B cell (primary cell): ENCODE data around the gene ABCB6. TPM values are rescaled to one million over a fixed set of nuclear protein-coding genes. Genes with fewer than 3 reads are reported as not detected.

Source experiments
- ATAC-seq: fragments of 200-7000 bp; cut with Tn5 transposase; one replicate; pipeline ENCODE4 v1.10.0; 2021; ENCODE audit warnings: low read depth, mild to moderate bottlenecking, moderate number of reproducible peaks, moderate library complexity
- CTCF ChIA-PET: fragments of 350-600 bp; sonication (Branson Sonifier 250); formaldehyde crosslinking; loops from one replicate; lab custom pipeline; 2021; ENCODE audit warnings: antibody characterized with exemption, inconsistent platforms; lab: Charles Lee
- POLR2A ChIA-PET: fragments of 350-600 bp; sonication (Branson Sonifier 250); formaldehyde crosslinking; loops from one replicate; lab custom pipeline; 2021; ENCODE audit warnings: antibody characterized with exemption; lab: Charles Lee
- DNase-seq: peaks from one replicate; pipeline ENCODE4 v3.0.0; 2013
- H2AFZ ChIP-seq: 2 replicates; pipeline ENCODE4 v1.6.1; 2012; ENCODE audit warnings: mild to moderate bottlenecking, low read depth, low read length; ENCODE audit not compliant: insufficient read depth, poor library complexity, severe bottlenecking
- H3K27ac ChIP-seq, 2 donors: 1 replicate in 1 of 2; 2 replicates in 1 of 2; pipeline ENCODE4 v1.5.1; 2012 to 2013; ENCODE audit warnings: low read length in 2 of 2, mild to moderate bottlenecking in 2 of 2, moderate library complexity in 1 of 2
- H3K27me3 ChIP-seq, 4 experiments: fragments of 200-600 bp in 1 of 4; sonication (generic) in 1 of 4; replicated peaks in 1 of 4; 1 replicate in 2 of 4; 2 replicates in 2 of 4; pipeline versions ENCODE4 v1.6.1 to v1.7.0; 2013 to 2016; ENCODE audit warnings: low read length in 3 of 4, mild to moderate bottlenecking in 2 of 4, mixed read lengths in 1 of 4, moderate library complexity in 1 of 4; ENCODE audit not compliant: insufficient read depth in 4 of 4, control insufficient read depth in 3 of 4; ENCODE audit errors: control extremely low read depth in 1 of 4
- H3K36me3 ChIP-seq, 2 experiments: replicated peaks in 1 of 2; 1 replicate in 1 of 2; 2 replicates in 1 of 2; pipeline versions ENCODE4 v1.6.1 to v1.7.1; 2013; ENCODE audit warnings: low read length in 1 of 2; ENCODE audit not compliant: insufficient read depth in 2 of 2, control insufficient read depth in 1 of 2; ENCODE audit errors: control extremely low read depth in 1 of 2, extremely low read depth in 1 of 2
- H3K4me1 ChIP-seq, 2 donors: fragments of 200-600 bp in 1 of 2; sonication (generic) in 1 of 2; 1 replicate in 1 of 2; 2 replicates in 1 of 2; pipeline versions ENCODE4 v1.5.1 to v1.6.1; 2013 to 2017; ENCODE audit warnings: low read length in 2 of 2; ENCODE audit not compliant: control insufficient read depth in 2 of 2, insufficient read depth in 2 of 2
- H3K4me2 ChIP-seq: replicated peaks from 2 replicates; pipeline ENCODE3; 2012; ENCODE audit warnings: mild to moderate bottlenecking, low read depth, low read length; ENCODE audit not compliant: poor library complexity, severe bottlenecking
- H3K4me3 ChIP-seq, 5 experiments: fragments of 200-600 bp in 1 of 5; sonication (generic) in 1 of 5; 1 replicate in 3 of 5; 2 replicates in 2 of 5; pipeline versions ENCODE4 v1.5.1 to v1.7.0; 2011 to 2016; ENCODE audit warnings: low read length in 4 of 5, mild to moderate bottlenecking in 4 of 5, low read depth in 2 of 5, control low read depth in 1 of 5, moderate library complexity in 1 of 5; ENCODE audit not compliant: insufficient read depth in 1 of 5; ENCODE audit errors: control extremely low read depth in 1 of 5, extremely low read depth in 1 of 5
- H3K79me2 ChIP-seq: fragments of 200-600 bp; sonication (generic); one replicate; pipeline ENCODE4 v1.6.0; 2016; ENCODE audit warnings: low read length; ENCODE audit not compliant: control insufficient read depth, insufficient read depth
- H3K9ac ChIP-seq: fragments of 200-600 bp; sonication (generic); 2 replicates; pipeline ENCODE4 v1.6.1; 2017; ENCODE audit warnings: mild to moderate bottlenecking, low read length, moderate library complexity
- H3K9me3 ChIP-seq, 3 donors: one replicate each; pipeline versions ENCODE4 v1.6.1 to v1.7.1; 2013; ENCODE audit warnings: low read length in 2 of 3; ENCODE audit not compliant: control insufficient read depth in 2 of 3, insufficient read depth in 1 of 3; ENCODE audit errors: control extremely low read depth in 1 of 3
- H4K20me1 ChIP-seq: 2 replicates; pipeline ENCODE4 v1.6.0; 2012; ENCODE audit warnings: mild to moderate bottlenecking, low read length; ENCODE audit not compliant: insufficient read depth, control insufficient read depth, poor library complexity, severe bottlenecking
- H3K27ac Mint-ChIP-seq: one replicate; pipeline ENCODE4 v1.8.0; 2021; ENCODE audit warnings: mixed read lengths
- H3K27me3 Mint-ChIP-seq: one replicate; pipeline ENCODE4 v1.8.0; 2021; ENCODE audit warnings: mixed read lengths
- H3K4me1 Mint-ChIP-seq: one replicate; pipeline ENCODE4 v1.8.0; 2021; ENCODE audit warnings: mixed read lengths
- H3K4me3 Mint-ChIP-seq: one replicate; pipeline ENCODE4 v1.8.0; 2021; ENCODE audit warnings: mixed read lengths
- H3K9me3 Mint-ChIP-seq: one replicate; pipeline ENCODE4 v1.8.0; 2022; ENCODE audit warnings: mixed read lengths; ENCODE audit not compliant: insufficient read depth
- CTCF ChIP-seq: fragments of 200-600 bp; IDR thresholded peaks from one replicate; pipeline ENCODE4 v1.8.0; 2022; ENCODE audit warnings: antibody characterized with exemption, mild to moderate bottlenecking
- EZH2 ChIP-seq: IDR thresholded peaks from 2 replicates; pipeline ENCODE4 v1.6.1; 2012; ENCODE audit warnings: borderline replicate concordance, low read depth, mild to moderate bottlenecking, moderate library complexity, low read length; ENCODE audit not compliant: insufficient read depth, poor library complexity, severe bottlenecking
- WGBS: methylation state at CpG from one replicate; pipeline ENCODE4 v1.1.5; 2013; ENCODE audit warnings: missing lambda C conversion rate; ENCODE audit not compliant: insufficient coverage; 5-methylcytosine and 5-hydroxymethylcytosine counted together
- intact Hi-C: fragments of 100-400 bp; cut with micrococcal nuclease; formaldehyde crosslinking; loops from one replicate; pipeline ENCODE4 v1.10.0; 2022
- polyA plus RNA-seq: library from polyadenylated mRNA; depleted of rRNA; stranded (reverse); fragments of >200 nt; gene quantifications from 2 replicates; pipeline ENCODE4 v1.2.3, GENCODE V29; 2012
- total RNA-seq, 2 donors: library from RNA; stranded (reverse); fragments of 120-200 nt in 1 of 2; gene quantifications; 1 replicate in 1 of 2; 2 replicates in 1 of 2; pipeline versions ENCODE4 v1.2.3 to v1.2.4, GENCODE V29; 2013 to 2022

Gene ABCB6
- total and polyA plus RNA-seq, 2 donors (not counting 1 experiment from before 2014, with no cell fraction given): 10.5 to 15.3 TPM

GRCh38 chr2:219220652-219221402, 2.1 kb upstream of the ABCB6 start:
- Histone ChIP-seq H3K36me3 (peaks cover 9 to 57% of the 10 kb centered on the region in 2 experiments), H3K27me3 (no peaks in the 10 kb centered on the region), H3K9me3 (no peaks in the 10 kb centered on the region), H3K79me2 (peaks cover 8% of the 10 kb centered on the region), H3K9ac (no peak overlapping the region), H3K4me1 (peaks cover 17 to 21% of the 10 kb centered on the region in 2 donors), H3K4me2 (no peak overlapping the region), H4K20me1 (peaks cover 54% of the 10 kb centered on the region), H3K4me3 (no peak overlapping the region), H3K27ac (no peak overlapping the region), H2AFZ (no peak overlapping the region)
- no peak for TF ChIP-seq EZH2
- no peak for TF ChIP-seq CTCF
- no peak overlapping the region for H3K4me3 Mint-ChIP-seq
- no peak overlapping the region for H3K27ac Mint-ChIP-seq
- ChIA-PET POLR2A (no interaction called here), CTCF (no interaction called here)
- H3K4me1 Mint-ChIP-seq: peaks cover 20% of the 10 kb centered on the region
- no peaks in the 10 kb centered on the region for H3K27me3 Mint-ChIP-seq
- no peaks in the 10 kb centered on the region for H3K9me3 Mint-ChIP-seq
- intact Hi-C loops: no loop called here
- DNase-seq: no peak
- no peak for ATAC-seq
- 97% methylated on average over 9 of the region's 19 CpGs for WGBS
